Caco-2 (cell line): ENCODE results near the gene CHPF2. TPM values are rescaled to one million over a fixed set of nuclear protein-coding genes. Genes with fewer than 3 reads are reported as not detected.
A peak's percentile ranks its signal among the peaks of the same experiment; 100 is the strongest.

ENCODE experiments used
- BruUV-seq: library from RNA; stranded (reverse); fragments of 400-500 nt; replicated peaks from 2 replicates; lab custom pipeline; 2021; lab: Mats Ljungman, UMichigan
- CTCF ChIA-PET: fragments of 300-600 bp; sonication (Branson Sonifier 250); formaldehyde crosslinking; loops from one replicate; lab custom pipeline; 2022; ENCODE audit warnings: antibody characterized with exemption; lab: Charles Lee
- POLR2A ChIA-PET: fragments of 300-600 bp; sonication (Branson Sonifier 250); formaldehyde crosslinking; loops from one replicate; lab custom pipeline; 2022; ENCODE audit warnings: antibody characterized with exemption; lab: Charles Lee
- DNase-seq, 2 experiments: peaks; one replicate each; pipeline versions ENCODE4 v3.0.0 to v3.0.0-alpha.2; 2020 to 2022
- H3K27me3 ChIP-seq: replicated peaks from 2 replicates; pipeline ENCODE4 v1.6.0; 2011; ENCODE audit warnings: low read length; ENCODE audit not compliant: control insufficient read depth, insufficient read depth
- H3K36me3 ChIP-seq: 2 replicates; pipeline ENCODE4 v1.5.1; 2011; ENCODE audit warnings: low read length; ENCODE audit not compliant: control insufficient read depth, insufficient read depth
- H3K4me1 ChIP-seq: fragments of 250-450 bp; sonication (Bioruptor Pico); 2 replicates; pipeline ENCODE4 v1.5.1; 2020; ENCODE audit warnings: mild to moderate bottlenecking
- H3K4me3 ChIP-seq: 2 replicates; pipeline ENCODE4 v1.5.1; 2011; ENCODE audit warnings: low read depth, mild to moderate bottlenecking, control low read depth, low read length
- H3K9me3 ChIP-seq: fragments of 250-450 bp; sonication (Bioruptor Pico); 2 replicates; pipeline ENCODE4 v1.5.1; 2020; ENCODE audit warnings: mild to moderate bottlenecking, moderate library complexity
- H3K27ac Mint-ChIP-seq: one replicate; pipeline ENCODE4 v1.8.0; 2022; ENCODE audit warnings: mixed read lengths; ENCODE audit not compliant: unreplicated experiment
- H3K27me3 Mint-ChIP-seq: one replicate; pipeline ENCODE4 v1.8.0; 2022; ENCODE audit warnings: mixed read lengths; ENCODE audit not compliant: insufficient read depth, unreplicated experiment
- H3K36me3 Mint-ChIP-seq: one replicate; pipeline ENCODE4 v1.8.0; 2022; ENCODE audit warnings: mild to moderate bottlenecking, mixed read lengths; ENCODE audit not compliant: insufficient read depth, unreplicated experiment
- H3K4me1 Mint-ChIP-seq: one replicate; pipeline ENCODE4 v1.8.0; 2022; ENCODE audit warnings: low read depth, mixed read lengths; ENCODE audit not compliant: unreplicated experiment
- H3K4me3 Mint-ChIP-seq: one replicate; pipeline ENCODE4 v1.8.0; 2022; ENCODE audit warnings: mild to moderate bottlenecking, moderate library complexity, mixed read lengths; ENCODE audit not compliant: unreplicated experiment
- H3K9me3 Mint-ChIP-seq: one replicate; pipeline ENCODE4 v1.8.0; 2022; ENCODE audit warnings: mixed read lengths; ENCODE audit not compliant: unreplicated experiment
- CTCF ChIP-seq, 2 experiments: fragments of 200-600 bp in 1 of 2; IDR thresholded peaks; 1 replicate in 1 of 2; 2 replicates in 1 of 2; pipeline versions ENCODE4 v1.5.1 to v1.8.0; 2011 to 2022; ENCODE audit warnings: antibody characterized with exemption in 1 of 2, control low read depth in 1 of 2, inconsistent platforms in 1 of 2, low read depth in 1 of 2, low read length in 1 of 2, mild to moderate bottlenecking in 1 of 2, moderate library complexity in 1 of 2; ENCODE audit not compliant: insufficient read depth in 1 of 2, severe bottlenecking in 1 of 2, unreplicated experiment in 1 of 2
- intact Hi-C: fragments of 100-400 bp; cut with micrococcal nuclease; formaldehyde crosslinking; loops from one replicate; pipeline ENCODE4 v1.10.0; 2022; ENCODE audit not compliant: unreplicated experiment
- total RNA-seq: library from RNA; stranded (reverse); gene quantifications from 2 replicates; pipeline ENCODE4 v1.2.3, GENCODE V29; 2022

Gene CHPF2
- total RNA-seq, 1 experiment from 2014 or later = 34.0 TPM

GRCh38 chr7:151274936-151275812, 42.9 kb downstream of the CHPF2 start:
- Mint-ChIP-seq H3K4me3 (peak overlapping the region; percentile 42), H3K9me3 (no peaks in the 10 kb centered on the region), H3K27ac (no peak overlapping the region), H3K4me1 (no peaks in the 10 kb centered on the region), H3K36me3 (no peaks in the 10 kb centered on the region), H3K27me3 (peaks cover 13% of the 10 kb centered on the region)
- H3K27me3 ChIP-seq = no peaks in the 10 kb centered on the region
- CTCF ChIA-PET = no interaction called here
- no peaks in the 10 kb centered on the region for H3K9me3 ChIP-seq
- no TSS peak for BruUV-seq
- intact Hi-C loops = no loop called here
- no peak overlapping the region for H3K4me3 ChIP-seq
- no peaks in the 10 kb centered on the region for H3K36me3 ChIP-seq
- H3K4me1 ChIP-seq = peaks cover 12% of the 10 kb centered on the region; the same call in 1 of the 2 replicates
- TF ChIP-seq CTCF (IDR thresholded peaks at IDR 0.05; ENCODE audit: insufficient read depth in 1 of 2, low read depth in 1 of 2, low read length in 1 of 2, severe bottlenecking in 1 of 2, unreplicated experiment in 1 of 2) = no peak
- DNase-seq = no peak
- POLR2A ChIA-PET = no interaction called here

- intact Hi-C loops = no loop called here
- DNase-seq = no peak
- Mint-ChIP-seq H3K9me3 (no peaks in the 10 kb centered on the region), H3K4me1 (no peaks in the 10 kb centered on the region), H3K4me3 (peak overlapping the region; percentile 42), H3K36me3 (no peaks in the 10 kb centered on the region), H3K27ac (no peak overlapping the region), H3K27me3 (peaks cover 14% of the 10 kb centered on the region)
- POLR2A ChIA-PET = no interaction called here
- peaks cover 12% of the 10 kb centered on the region; the same call in 1 of the 2 replicates for H3K4me1 ChIP-seq
- TF ChIP-seq CTCF (IDR thresholded peaks at IDR 0.05; ENCODE audit: insufficient read depth in 1 of 2, low read depth in 1 of 2, low read length in 1 of 2, severe bottlenecking in 1 of 2, unreplicated experiment in 1 of 2) = no peak
- H3K9me3 ChIP-seq = no peaks in the 10 kb centered on the region
- no peaks in the 10 kb centered on the region for H3K36me3 ChIP-seq
- H3K4me3 ChIP-seq = no peak overlapping the region
- BruUV-seq = no TSS peak
- H3K27me3 ChIP-seq = no peaks in the 10 kb centered on the region
- CTCF ChIA-PET = no interaction called here
Observed at GRCh38 chr7:151275813-151276577, 43.7 kb downstream of the CHPF2 start.
